RPMI8226 (cell line): ENCODE results near the gene SPP1.

ENCODE experiments used
- DNase-seq: peaks from one replicate; pipeline ENCODE4 v3.0.0-alpha.2; 2015

The SPP1 gene

GRCh38 chr4:87956501-87956900 lies 19.0 kb upstream of the SPP1 start:
- no peak for DNase-seq

- no peak for DNase-seq
Measured at GRCh38 chr4:87957061-87957460, 18.5 kb upstream of the SPP1 start.

- no peak for DNase-seq
Measured at GRCh38 chr4:87961993-87962392, 13.5 kb upstream of the SPP1 start.

- DNase-seq: no peak
Measured at GRCh38 chr4:87962398-87963146, 12.9 kb upstream of the SPP1 start.

GRCh38 chr4:87965501-87965975 lies 10.0 kb upstream of the SPP1 start:
- no peak for DNase-seq

GRCh38 chr4:87966095-87966496 lies 9.4 kb upstream of the SPP1 start:
- DNase-seq: no peak

- no peak for DNase-seq
Measured at GRCh38 chr4:87967193-87967592, 8.3 kb upstream of the SPP1 start.

- no peak for DNase-seq
Measured at GRCh38 chr4:87970121-87970520, 5.4 kb upstream of the SPP1 start.

- no peak for DNase-seq
Measured at GRCh38 chr4:87971866-87972265, 3.6 kb upstream of the SPP1 start.

- peak; percentile 63 for DNase-seq
Measured at GRCh38 chr4:87973283-87974169, 2.0 kb upstream of the SPP1 start.

- peak; percentile 73 for DNase-seq
Measured at GRCh38 chr4:87974856-87975462, 555 bp upstream of the SPP1 start.

- DNase-seq: no peak
Measured at GRCh38 chr4:87977521-87978278, 2.2 kb downstream of the SPP1 start.

- DNase-seq: peak; percentile 19
Measured at GRCh38 chr4:87978681-87979080, 3.2 kb downstream of the SPP1 start.

- no peak for DNase-seq
Measured at GRCh38 chr4:87979810-87980209, 4.3 kb downstream of the SPP1 start.

- DNase-seq: no peak
Measured at GRCh38 chr4:87981486-87981885, 6.0 kb downstream of the SPP1 start.

- no peak for DNase-seq
Measured at GRCh38 chr4:87982036-87982435, 6.5 kb downstream of the SPP1 start.

- no peak for DNase-seq
Measured at GRCh38 chr4:87982446-87983010, 7.0 kb downstream of the SPP1 start.

- no peak for DNase-seq
Measured at GRCh38 chr4:87983996-87984395, 8.5 kb downstream of the SPP1 start.

GRCh38 chr4:87985097-87985886 lies 9.8 kb downstream of the SPP1 start:
- DNase-seq: peak; percentile 77

- DNase-seq: no peak
Measured at GRCh38 chr4:87985887-87986200, 10.3 kb downstream of the SPP1 start.

GRCh38 chr4:87986508-87986907 lies 11.0 kb downstream of the SPP1 start:
- no peak for DNase-seq

GRCh38 chr4:87989765-87990164 lies 14.3 kb downstream of the SPP1 start:
- DNase-seq: no peak
